H9 (cell line): ENCODE results near the gene EPB41L2. TPM values are rescaled to one million over a fixed set of nuclear protein-coding genes. Genes with fewer than 3 reads are reported as not detected.

ENCODE experiments used
- DNase-seq: peaks from one replicate; pipeline ENCODE4 v3.0.0-alpha.2; 2017
- H2AFZ ChIP-seq: one replicate; pipeline ENCODE4 v1.6.1; 2013; ENCODE audit warnings: mild to moderate bottlenecking, low read length, control low read depth, moderate library complexity
- H2AK5ac ChIP-seq: 2 replicates; pipeline ENCODE4 v1.6.1; 2013; ENCODE audit warnings: low read length, control low read depth, mixed read lengths; ENCODE audit not compliant: insufficient read length
- H2BK120ac ChIP-seq: one replicate; pipeline ENCODE4 v1.6.1; 2013; ENCODE audit warnings: low read depth, mild to moderate bottlenecking, low read length, control low read depth, inconsistent platforms; ENCODE audit not compliant: poor library complexity, severe bottlenecking
- H2BK12ac ChIP-seq: 2 replicates; pipeline ENCODE4 v1.6.1; 2013; ENCODE audit warnings: low read length, control low read depth, mixed read lengths, low read depth; ENCODE audit not compliant: insufficient read length
- H2BK15ac ChIP-seq: 2 replicates; pipeline ENCODE4 v1.6.1; 2013; ENCODE audit warnings: low read depth, low read length, control low read depth
- H2BK20ac ChIP-seq: one replicate; pipeline ENCODE4 v1.6.1; 2013; ENCODE audit warnings: low read depth, mild to moderate bottlenecking, low read length, control low read depth, inconsistent platforms; ENCODE audit not compliant: poor library complexity, severe bottlenecking
- H2BK5ac ChIP-seq: 2 replicates; pipeline ENCODE4 v1.6.1; 2013; ENCODE audit warnings: low read length, control low read depth, mixed read lengths; ENCODE audit not compliant: insufficient read length
- H3K14ac ChIP-seq: 2 replicates; pipeline ENCODE4 v1.6.1; 2013; ENCODE audit warnings: low read length, control low read depth; ENCODE audit not compliant: insufficient read depth
- H3K18ac ChIP-seq: 2 replicates; pipeline ENCODE4 v1.6.1; 2013; ENCODE audit warnings: low read depth, mild to moderate bottlenecking, mixed read lengths, low read length, control low read depth; ENCODE audit not compliant: insufficient read length
- H3K23ac ChIP-seq: 2 replicates; pipeline ENCODE4 v1.6.1; 2013; ENCODE audit warnings: low read length, control low read depth, mixed read lengths, low read depth; ENCODE audit not compliant: insufficient read length
- H3K23me2 ChIP-seq: 2 replicates; pipeline ENCODE4 v1.6.1; 2013; ENCODE audit warnings: low read depth, mild to moderate bottlenecking, mixed read lengths, low read length, control low read depth; ENCODE audit not compliant: insufficient read length, poor library complexity, severe bottlenecking
- H3K27ac ChIP-seq: 2 replicates; pipeline ENCODE4 v1.5.1; 2013; ENCODE audit warnings: low read length, control low read depth, mixed read lengths, low read depth; ENCODE audit not compliant: insufficient read length
- H3K27me3 ChIP-seq: 2 replicates; pipeline ENCODE4 v1.6.1; 2013; ENCODE audit warnings: low read length, control low read depth, inconsistent platforms; ENCODE audit not compliant: insufficient read depth
- H3K4ac ChIP-seq: 2 replicates; pipeline ENCODE4 v1.6.1; 2013; ENCODE audit warnings: low read depth, mild to moderate bottlenecking, control low read depth, inconsistent platforms, low read length, moderate library complexity
- H3K4me1 ChIP-seq: 2 replicates; pipeline ENCODE4 v1.6.1; 2013; ENCODE audit warnings: low read length, control low read depth, inconsistent platforms; ENCODE audit not compliant: insufficient read depth
- H3K4me2 ChIP-seq: 2 replicates; pipeline ENCODE4 v1.6.1; 2013; ENCODE audit warnings: low read length, control low read depth, mixed read lengths; ENCODE audit not compliant: insufficient read length, insufficient read depth
- H3K56ac ChIP-seq: 2 replicates; pipeline ENCODE4 v1.6.1; 2013; ENCODE audit warnings: low read depth, mild to moderate bottlenecking, mixed read lengths, low read length, control low read depth; ENCODE audit not compliant: insufficient read length
- H3K79me1 ChIP-seq: 2 replicates; pipeline ENCODE4 v1.6.1; 2013; ENCODE audit warnings: low read depth, mild to moderate bottlenecking, moderate library complexity, low read length, control low read depth, inconsistent platforms; ENCODE audit not compliant: insufficient read depth, poor library complexity, severe bottlenecking
- H3K79me2 ChIP-seq: 2 replicates; pipeline ENCODE4 v1.6.1; 2013; ENCODE audit warnings: low read length, control low read depth, inconsistent platforms; ENCODE audit not compliant: insufficient read depth
- H3K9ac ChIP-seq: 2 replicates; pipeline ENCODE4 v1.6.1; 2013; ENCODE audit warnings: low read length, control low read depth, mixed read lengths; ENCODE audit not compliant: insufficient read length; ENCODE audit errors: extremely low read depth
- H3K9me3 ChIP-seq: one replicate; pipeline ENCODE4 v1.6.1; 2013; ENCODE audit warnings: low read depth, low read length, inconsistent platforms; ENCODE audit not compliant: control insufficient read depth
- H3T11ph ChIP-seq: one replicate; pipeline ENCODE4 v1.6.1; 2013; ENCODE audit warnings: mild to moderate bottlenecking, low read length, control low read depth, inconsistent platforms
- H4K20me1 ChIP-seq: one replicate; pipeline ENCODE4 v1.6.1; 2013; ENCODE audit not compliant: control insufficient read depth, insufficient read length, insufficient read depth
- H4K5ac ChIP-seq: 2 replicates; pipeline ENCODE4 v1.6.1; 2013; ENCODE audit warnings: low read depth, mild to moderate bottlenecking, mixed read lengths, low read length, control low read depth; ENCODE audit not compliant: insufficient read length
- H4K8ac ChIP-seq: replicated peaks from 2 replicates; pipeline ENCODE4 v1.6.1; 2013; ENCODE audit warnings: low read length, control low read depth, mixed read lengths, low read depth; ENCODE audit not compliant: insufficient read length
- H4K91ac ChIP-seq: 2 replicates; pipeline ENCODE4 v1.6.1; 2013; ENCODE audit warnings: low read depth, mild to moderate bottlenecking, moderate library complexity, mixed read lengths, low read length, control low read depth; ENCODE audit not compliant: insufficient read length
- H3K27ac Mint-ChIP-seq, 3 experiments: 2 replicates in 2 of 3; 3 replicates in 1 of 3; pipeline ENCODE4 v1.8.0; 2020 to 2021; ENCODE audit warnings: mixed read lengths in 3 of 3, mild to moderate bottlenecking in 1 of 3, moderate library complexity in 1 of 3
- H3K27me3 Mint-ChIP-seq: 2 replicates; pipeline ENCODE4 v1.8.0; 2021; ENCODE audit warnings: low read depth, mild to moderate bottlenecking, moderate library complexity, mixed read lengths
- H3K36me3 Mint-ChIP-seq, 3 experiments: 2 replicates in 2 of 3; 3 replicates in 1 of 3; pipeline ENCODE4 v1.8.0; 2020 to 2021; ENCODE audit warnings: low read depth in 3 of 3, mixed read lengths in 3 of 3; ENCODE audit not compliant: insufficient read depth in 1 of 3
- H3K4me1 Mint-ChIP-seq, 2 experiments: 2 replicates each; pipeline ENCODE4 v1.8.0; 2020; ENCODE audit warnings: mixed read lengths in 2 of 2
- H3K4me3 Mint-ChIP-seq, 2 experiments: 2 replicates in 1 of 2; 3 replicates in 1 of 2; pipeline ENCODE4 v1.8.0; 2020 to 2021; ENCODE audit warnings: mild to moderate bottlenecking in 2 of 2, mixed read lengths in 2 of 2, moderate library complexity in 1 of 2
- H3K9me3 Mint-ChIP-seq, 2 experiments: 2 replicates in 1 of 2; 3 replicates in 1 of 2; pipeline ENCODE4 v1.8.0; 2020; ENCODE audit warnings: mild to moderate bottlenecking in 2 of 2, mixed read lengths in 2 of 2, moderate library complexity in 1 of 2
- CTCF ChIP-seq: fragments of 200-600 bp; sonication (generic); conservative IDR thresholded peaks from 3 replicates; pipeline ENCODE4 v1.8.0; 2021; ENCODE audit warnings: antibody characterized with exemption, mild to moderate bottlenecking
- WGBS: extraction: QIAGEN DNeasy Blood & Tissue Kit; methylation state at CpG from one replicate; pipeline ENCODE4 v1.1.7; 2013; ENCODE audit warnings: missing lambda C conversion rate, low lambda C conversion rate, mixed read lengths; ENCODE audit not compliant: insufficient read length; ENCODE audit errors: extremely low coverage; 5-methylcytosine and 5-hydroxymethylcytosine counted together
- total RNA-seq: library from RNA; stranded (reverse); gene quantifications from 2 replicates; pipeline ENCODE4 v1.2.1, GENCODE V29; 2021

EPB41L2 gene
- total RNA-seq, 1 experiment from 2014 or later, result 90.2 TPM

- Histone ChIP-seq H2BK120ac (no peak overlapping the region), H3K79me2 (no peaks in the 10 kb centered on the region), H3K27ac (peak overlapping the region; percentile 33), H2BK5ac (no peak overlapping the region), H3K18ac (no peak overlapping the region), H2BK15ac (no peak overlapping the region), H3K56ac (no peak overlapping the region), H3K27me3 (no peaks in the 10 kb centered on the region), H3K9ac (no peak overlapping the region), H3K23me2 (no peaks in the 10 kb centered on the region), H2AK5ac (no peak overlapping the region), H3K4me2 (peak overlapping the region; percentile 28), H3T11ph (no peak overlapping the region), H2BK20ac (no peak overlapping the region), H3K14ac (no peak overlapping the region), H3K4ac (no peak overlapping the region), H3K9me3 (no peaks in the 10 kb centered on the region), H4K20me1 (no peaks in the 10 kb centered on the region), H2AFZ (no peak overlapping the region), H3K23ac (no peak overlapping the region), H4K5ac (no peak overlapping the region), H4K91ac (no peak overlapping the region), H3K79me1 (no peaks in the 10 kb centered on the region), H2BK12ac (no peak overlapping the region), H4K8ac (no peak overlapping the region), H3K4me1 (peaks cover 6% of the 10 kb centered on the region; the same call in 1 of the 2 replicates)
- Mint-ChIP-seq H3K27me3 (no peaks in the 10 kb centered on the region), H3K4me3 (no peak overlapping the region; a peak in 1 of 5 replicates), H3K4me1 (peaks cover 17 to 19% of the 10 kb centered on the region in 2 experiments), H3K27ac (peak overlapping the region in 2 of 3 experiments; percentile 60 to 75; a peak in 4 of 7 replicates), H3K9me3 (no peaks in the 10 kb centered on the region), H3K36me3 (no peaks in the 10 kb centered on the region; a peak in 3 of 7 replicates)
- peak; percentile 36; the same call in 2 of the 3 replicates for TF ChIP-seq CTCF
- WGBS, result no CpG with 5 or more reads among the region's 3 CpGs
- peak; percentile 73 for DNase-seq
Measured at GRCh38 chr6:130825772-130826441, 237.1 kb downstream of the EPB41L2 start.
